ENCODE data around the gene HBM.
"Not testable (repeated sequence)": the region's sequence is repeated elsewhere in the genome, so short reads cannot be mapped to it uniquely, and the experiment has no call there.

Gene HBM

DNA sequence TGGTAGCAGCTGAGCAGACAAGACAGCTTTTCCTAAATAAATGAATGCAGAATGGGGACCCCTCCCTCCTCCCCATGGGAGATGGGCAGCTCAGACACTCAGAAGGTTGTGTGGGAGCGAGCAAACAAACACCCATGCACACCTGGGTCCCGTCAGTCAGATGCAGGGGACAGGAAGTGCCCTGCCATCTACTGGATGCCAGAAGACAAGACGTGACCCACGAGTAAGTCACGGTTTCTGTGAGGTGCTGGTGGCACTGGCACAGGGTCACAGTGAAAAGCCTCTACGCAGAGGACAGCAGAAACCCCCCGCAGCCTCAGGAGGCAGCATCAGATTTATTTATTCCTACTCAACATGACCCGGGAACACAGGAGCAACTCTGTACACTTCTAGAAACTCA lies 22.9 kb downstream of the HBM start:
- no peak for DNase-seq

DNA sequence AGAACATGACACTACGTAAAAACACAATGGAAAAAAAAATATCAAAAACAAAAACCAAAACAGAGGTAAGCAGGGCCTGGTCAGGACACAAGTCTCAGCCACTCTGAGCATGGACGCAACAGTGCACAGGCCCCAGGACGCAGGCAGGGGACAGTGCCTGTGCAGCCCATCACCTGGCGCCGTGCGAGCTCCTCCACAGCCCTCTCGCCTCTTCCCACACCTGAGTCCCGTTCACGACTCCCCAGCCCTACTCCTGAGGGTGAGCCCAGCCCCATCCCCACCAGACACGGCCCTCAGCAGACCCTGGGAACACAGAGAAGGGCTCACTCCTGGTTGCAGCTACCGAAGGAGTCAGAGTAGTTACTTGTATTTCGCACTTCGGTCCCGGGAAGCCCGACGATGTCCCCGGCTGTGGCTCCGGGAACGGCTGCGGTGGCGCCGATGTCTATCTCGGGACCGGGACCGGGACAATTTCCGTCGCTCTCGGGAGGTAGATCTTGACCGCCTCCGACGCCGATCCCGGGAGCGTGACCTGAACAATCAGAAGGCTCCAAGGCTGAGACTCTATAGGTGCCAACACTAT lies 23.9 kb downstream of the HBM start:
- no peak for DNase-seq

DNA sequence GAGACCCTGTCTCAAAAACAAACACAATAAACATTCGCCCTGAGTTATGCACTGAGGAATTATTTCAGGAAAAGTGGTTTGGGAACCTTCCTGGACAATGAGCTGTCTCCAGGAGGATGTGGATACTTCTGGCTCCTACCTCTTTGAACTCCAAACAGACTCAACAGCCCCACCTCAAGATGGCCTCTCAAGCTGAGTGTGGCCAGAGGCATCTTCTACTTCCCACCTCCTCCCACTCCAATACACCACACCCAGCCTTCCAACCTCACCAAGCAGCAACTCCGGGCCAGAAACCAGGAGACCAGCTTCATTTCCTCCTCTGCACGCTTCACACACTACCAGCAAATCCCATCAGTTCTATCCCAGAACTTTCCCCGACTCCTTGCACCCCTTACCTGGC lies 26.1 kb downstream of the HBM start:
- DNase-seq, result no peak

DNA sequence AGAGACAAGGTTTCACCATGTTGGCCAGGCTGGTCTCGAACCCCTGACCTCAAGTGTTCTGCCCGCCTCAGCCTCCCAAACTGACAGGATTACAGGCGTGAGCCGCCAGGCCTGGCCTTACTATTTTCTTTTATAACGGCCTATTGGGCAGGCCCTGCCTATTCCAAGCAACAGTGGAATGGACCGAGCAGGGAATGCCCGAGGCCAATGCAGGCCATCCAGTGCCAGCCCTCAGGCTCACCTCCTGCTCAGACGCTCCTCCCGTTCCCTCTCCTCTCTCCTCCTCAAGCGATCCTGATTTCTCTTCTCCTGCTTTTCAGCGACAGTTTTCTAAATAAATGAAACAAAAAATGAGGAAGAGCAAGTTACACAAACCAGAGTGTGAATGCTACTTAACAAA lies 26.9 kb downstream of the HBM start:
- no peak for DNase-seq

DNA sequence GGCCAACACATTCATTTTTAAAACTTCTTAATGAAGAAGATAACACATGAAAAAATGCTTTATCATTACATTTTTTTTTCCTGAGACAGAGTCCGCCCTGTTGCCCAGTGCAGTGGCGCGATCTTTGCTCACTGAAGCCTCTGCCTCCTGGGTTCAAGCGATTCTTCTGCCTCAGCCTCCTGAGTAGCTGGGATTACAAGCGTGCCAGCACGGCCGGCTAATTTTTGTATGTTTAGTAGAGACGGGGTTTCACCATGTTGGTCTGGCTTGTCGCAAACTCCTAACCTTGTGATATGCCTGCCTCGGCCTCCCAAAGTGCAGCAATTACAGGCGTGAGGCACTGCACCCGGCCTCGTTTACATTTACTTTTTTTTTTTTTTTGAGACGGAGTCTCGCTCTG lies 27.7 kb downstream of the HBM start:
- DNase-seq, result no peak

DNA sequence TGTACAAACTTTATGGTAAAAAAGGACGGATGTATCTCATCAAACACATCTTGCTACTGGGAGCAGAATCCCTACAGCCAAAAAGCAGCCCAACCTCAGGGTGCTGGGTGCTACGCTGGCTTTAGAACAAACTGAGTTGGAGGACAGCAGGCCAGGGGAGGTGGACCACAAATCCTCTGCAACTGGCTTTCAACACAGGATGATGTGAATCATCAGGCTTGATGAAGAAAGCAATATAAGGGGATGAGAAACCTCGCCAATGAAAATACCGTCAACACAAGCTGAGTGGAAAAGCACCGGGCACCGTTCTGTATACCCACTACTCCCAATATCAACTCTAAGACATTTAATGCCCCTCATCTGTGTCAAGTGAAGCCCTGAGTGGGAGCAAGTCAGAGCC lies 28.7 kb downstream of the HBM start:
- no peak for DNase-seq

DNA sequence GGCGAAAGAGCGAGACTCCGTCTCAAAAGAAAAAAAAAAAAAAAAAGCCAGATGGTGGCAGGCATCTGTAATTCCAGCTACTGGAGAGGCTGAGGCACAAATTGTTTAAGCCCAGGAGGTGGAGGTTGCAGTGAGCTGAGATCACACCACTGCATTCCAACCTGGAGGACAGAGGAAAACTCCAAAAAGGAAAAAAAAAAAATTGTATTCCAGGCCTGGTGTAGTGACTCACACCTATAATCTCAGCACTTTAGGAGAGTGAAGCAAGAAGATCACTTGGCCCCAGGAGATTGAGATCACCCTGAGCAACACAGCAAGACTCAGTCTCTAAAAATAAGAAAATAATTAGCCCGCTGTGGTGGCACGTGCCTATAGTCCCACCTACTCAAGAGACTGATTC lies 34.6 kb downstream of the HBM start:
- no peak for DNase-seq

DNA sequence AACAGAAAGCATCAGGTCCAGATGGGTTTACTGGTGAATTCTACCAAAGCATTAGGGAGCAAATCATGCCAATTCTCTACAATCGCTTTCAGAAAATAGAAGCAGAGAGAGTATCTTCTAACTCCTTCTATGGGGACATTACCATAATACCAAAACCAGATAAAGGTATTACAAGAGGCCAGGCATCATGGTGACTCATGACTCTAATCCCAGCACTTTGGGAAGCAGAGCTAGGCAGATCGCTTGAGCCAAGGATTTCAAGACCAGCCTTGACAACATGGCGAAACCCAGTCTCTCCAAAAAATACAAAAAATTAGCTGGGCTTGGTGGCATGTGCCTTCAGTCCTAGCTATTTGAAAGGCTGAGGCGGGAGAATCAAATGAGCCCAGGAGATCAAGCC lies 37.5 kb downstream of the HBM start:
- no peak for DNase-seq

DNA sequence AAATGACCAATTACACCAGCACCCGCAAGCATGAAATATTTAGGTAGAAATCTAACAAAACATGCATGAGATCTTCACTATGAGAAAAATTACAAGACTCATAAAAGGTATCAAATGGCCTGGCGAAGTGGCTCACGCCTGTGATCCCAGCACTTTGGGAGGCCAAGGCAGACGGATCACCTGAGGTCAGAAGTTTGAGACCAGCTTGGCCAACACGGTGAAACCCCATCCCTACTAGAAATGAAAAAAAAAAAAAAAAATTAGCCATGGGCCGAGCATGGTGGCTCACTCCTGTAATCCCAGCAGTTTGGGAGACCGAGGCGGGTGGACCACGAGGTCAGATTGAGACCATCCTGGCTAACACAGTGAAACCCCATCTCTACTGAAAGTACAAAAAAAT lies 38.3 kb downstream of the HBM start:
- not testable (repeated sequence) for DNase-seq

DNA sequence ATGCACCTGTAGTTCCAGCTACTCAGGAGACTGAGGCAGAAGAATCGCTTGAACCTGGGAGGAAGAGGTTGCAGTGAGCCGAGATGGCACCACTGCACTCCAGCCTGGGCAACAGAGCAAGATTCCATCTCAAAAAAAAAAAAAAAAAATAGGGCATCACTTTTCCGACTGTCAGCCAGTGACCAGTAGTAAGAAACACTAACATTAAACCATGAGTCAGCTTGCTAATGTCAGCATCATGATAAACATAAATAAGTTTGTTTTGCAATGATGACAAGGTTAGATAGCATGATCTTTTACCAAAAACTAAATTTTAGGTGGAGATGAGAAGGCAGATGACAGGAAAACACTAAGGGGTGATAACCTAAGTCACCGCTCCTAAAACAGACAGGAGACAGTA lies 43.6 kb downstream of the HBM start:
- DNase-seq, result not testable (repeated sequence)

DNA sequence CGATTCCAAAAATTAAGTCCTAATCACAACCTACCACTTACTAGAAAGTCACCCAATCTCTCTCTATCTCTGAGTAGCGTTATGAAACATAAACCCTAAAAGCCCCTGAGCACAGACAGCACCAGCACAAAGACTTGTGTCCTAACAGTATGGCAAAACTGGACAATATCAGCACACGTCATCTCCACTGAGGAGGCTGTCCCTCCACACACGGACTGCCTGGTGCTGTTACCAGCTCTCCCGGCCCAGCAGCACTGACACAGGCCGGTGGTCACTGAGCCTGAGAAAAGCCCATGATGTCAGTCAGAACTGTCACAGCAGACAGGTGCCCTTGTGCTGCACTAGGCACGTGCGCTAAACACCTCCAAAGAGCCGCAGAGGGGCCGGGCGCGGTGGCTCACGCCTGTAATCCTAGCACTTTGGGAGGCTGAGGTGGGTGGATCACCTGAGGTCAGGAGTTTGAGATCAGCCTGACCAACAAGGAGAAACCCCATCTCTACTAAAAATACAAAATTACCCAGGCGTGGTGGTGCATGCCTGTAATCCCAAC lies 45.9 kb downstream of the HBM start:
- DNase-seq, result not testable (repeated sequence)

DNA sequence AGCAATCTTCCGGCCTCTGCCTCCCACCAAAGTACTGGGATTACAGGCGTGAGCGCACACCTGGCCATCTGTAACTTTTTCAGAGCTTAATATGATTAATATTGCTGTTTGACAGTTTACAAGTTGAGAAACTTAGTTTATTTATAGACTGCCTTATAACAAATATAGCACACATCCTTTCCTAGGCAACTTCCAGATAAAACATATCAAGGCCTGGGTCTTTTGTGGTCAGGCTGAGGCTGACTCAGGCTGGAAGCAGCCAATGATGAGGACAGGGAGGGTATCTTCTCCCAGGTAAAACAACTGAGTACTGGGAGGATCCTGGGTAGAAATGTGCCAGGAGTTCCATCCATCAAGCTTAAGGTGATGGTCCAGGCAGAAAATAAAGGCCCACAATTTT lies 47.2 kb downstream of the HBM start:
- no peak for DNase-seq

Data from T-helper 9 cell (primary cell).